H1 (cell line): ENCODE measurements around the gene RELN.

Experiments used
- CTCF ChIP-seq, 3 experiments: IDR thresholded peaks; 1 replicate in 2 of 3; 2 replicates in 1 of 3; pipeline versions ENCODE4 v1.5.1 to v1.6.1; 2011; ENCODE audit warnings: low read length in 3 of 3, mild to moderate bottlenecking in 3 of 3, inconsistent platforms in 2 of 3, low read depth in 1 of 3, moderate library complexity in 1 of 3; ENCODE audit not compliant: insufficient read depth in 1 of 3; ENCODE audit errors: control extremely low read depth in 1 of 3
- GABPA ChIP-seq: IDR thresholded peaks from 2 replicates; pipeline ENCODE4 v1.6.1; 2011; ENCODE audit warnings: mild to moderate bottlenecking, low read length, moderate library complexity, borderline replicate concordance; ENCODE audit not compliant: insufficient read depth
- SUZ12 ChIP-seq: fragments of 200-600 bp; sonication (generic); IDR thresholded peaks from 2 replicates; pipeline ENCODE4 v1.6.1; 2012; ENCODE audit warnings: mild to moderate bottlenecking, inconsistent platforms, low read length, moderate library complexity, mixed read lengths
- TEAD4 ChIP-seq: IDR thresholded peaks from 2 replicates; pipeline ENCODE4 v1.6.1; 2012; ENCODE audit warnings: low read depth, low read length, inconsistent platforms, mixed read lengths
- TF ChIP-seq, protein P1 (sequence below): fragments of 300-600 bp; sonication (generic); IDR thresholded peaks from 2 replicates; pipeline ENCODE4 v1.7.1; 2012; ENCODE audit warnings: low read length, moderate library complexity, mild to moderate bottlenecking, inconsistent platforms; ENCODE audit not compliant: insufficient replicate concordance

DNA sequence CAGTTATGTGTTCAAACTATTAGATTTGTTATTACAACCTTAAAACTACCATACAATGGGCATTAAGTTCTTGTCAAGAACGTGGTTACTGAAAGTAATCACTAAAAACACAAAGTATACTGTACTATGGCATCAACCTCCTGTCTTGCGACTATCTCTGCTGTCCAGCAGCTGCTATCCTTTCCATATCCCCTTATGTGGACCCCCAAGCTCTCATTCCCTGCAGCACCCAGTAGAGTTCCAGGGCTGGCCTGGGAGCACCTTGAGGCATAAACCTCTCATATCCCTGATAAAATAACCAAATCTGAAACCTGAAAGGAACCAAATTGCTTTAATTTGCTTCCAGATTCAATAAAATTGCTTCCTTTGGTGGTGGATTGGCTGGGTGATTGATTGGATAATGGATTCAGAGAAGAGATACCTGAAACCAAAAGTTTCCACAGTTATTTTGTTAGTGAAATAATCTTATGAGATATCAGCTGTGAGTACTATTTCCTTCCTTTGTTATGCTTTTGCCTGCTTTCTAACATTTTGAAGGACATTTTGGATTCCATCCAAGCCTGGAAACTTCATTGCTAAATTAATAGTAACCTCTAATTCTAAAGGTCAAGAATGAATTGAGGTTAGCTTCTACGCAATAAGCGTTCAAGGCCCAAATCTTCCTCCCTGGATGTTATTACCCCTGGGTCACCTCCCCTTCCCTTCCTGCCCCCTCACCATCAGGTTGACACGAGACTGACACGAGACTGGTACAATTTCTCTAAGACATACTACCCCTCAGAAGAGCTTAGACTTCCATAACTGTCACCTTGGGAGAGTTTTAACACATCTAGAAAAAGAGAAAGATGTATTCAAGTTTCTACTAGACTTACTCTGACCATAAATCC, 48.8 kb downstream of the RELN start:
- no peak for TF ChIP-seq CTCF (IDR thresholded peaks at IDR 0.05; ENCODE audit: control extremely low read depth in 1 of 3, insufficient read depth in 1 of 3, low read depth in 1 of 3, low read length in 3 of 3)
- TF ChIP-seq GABPA = no peak
- TF ChIP-seq TEAD4 = no peak
- TF ChIP-seq, protein P1, sequence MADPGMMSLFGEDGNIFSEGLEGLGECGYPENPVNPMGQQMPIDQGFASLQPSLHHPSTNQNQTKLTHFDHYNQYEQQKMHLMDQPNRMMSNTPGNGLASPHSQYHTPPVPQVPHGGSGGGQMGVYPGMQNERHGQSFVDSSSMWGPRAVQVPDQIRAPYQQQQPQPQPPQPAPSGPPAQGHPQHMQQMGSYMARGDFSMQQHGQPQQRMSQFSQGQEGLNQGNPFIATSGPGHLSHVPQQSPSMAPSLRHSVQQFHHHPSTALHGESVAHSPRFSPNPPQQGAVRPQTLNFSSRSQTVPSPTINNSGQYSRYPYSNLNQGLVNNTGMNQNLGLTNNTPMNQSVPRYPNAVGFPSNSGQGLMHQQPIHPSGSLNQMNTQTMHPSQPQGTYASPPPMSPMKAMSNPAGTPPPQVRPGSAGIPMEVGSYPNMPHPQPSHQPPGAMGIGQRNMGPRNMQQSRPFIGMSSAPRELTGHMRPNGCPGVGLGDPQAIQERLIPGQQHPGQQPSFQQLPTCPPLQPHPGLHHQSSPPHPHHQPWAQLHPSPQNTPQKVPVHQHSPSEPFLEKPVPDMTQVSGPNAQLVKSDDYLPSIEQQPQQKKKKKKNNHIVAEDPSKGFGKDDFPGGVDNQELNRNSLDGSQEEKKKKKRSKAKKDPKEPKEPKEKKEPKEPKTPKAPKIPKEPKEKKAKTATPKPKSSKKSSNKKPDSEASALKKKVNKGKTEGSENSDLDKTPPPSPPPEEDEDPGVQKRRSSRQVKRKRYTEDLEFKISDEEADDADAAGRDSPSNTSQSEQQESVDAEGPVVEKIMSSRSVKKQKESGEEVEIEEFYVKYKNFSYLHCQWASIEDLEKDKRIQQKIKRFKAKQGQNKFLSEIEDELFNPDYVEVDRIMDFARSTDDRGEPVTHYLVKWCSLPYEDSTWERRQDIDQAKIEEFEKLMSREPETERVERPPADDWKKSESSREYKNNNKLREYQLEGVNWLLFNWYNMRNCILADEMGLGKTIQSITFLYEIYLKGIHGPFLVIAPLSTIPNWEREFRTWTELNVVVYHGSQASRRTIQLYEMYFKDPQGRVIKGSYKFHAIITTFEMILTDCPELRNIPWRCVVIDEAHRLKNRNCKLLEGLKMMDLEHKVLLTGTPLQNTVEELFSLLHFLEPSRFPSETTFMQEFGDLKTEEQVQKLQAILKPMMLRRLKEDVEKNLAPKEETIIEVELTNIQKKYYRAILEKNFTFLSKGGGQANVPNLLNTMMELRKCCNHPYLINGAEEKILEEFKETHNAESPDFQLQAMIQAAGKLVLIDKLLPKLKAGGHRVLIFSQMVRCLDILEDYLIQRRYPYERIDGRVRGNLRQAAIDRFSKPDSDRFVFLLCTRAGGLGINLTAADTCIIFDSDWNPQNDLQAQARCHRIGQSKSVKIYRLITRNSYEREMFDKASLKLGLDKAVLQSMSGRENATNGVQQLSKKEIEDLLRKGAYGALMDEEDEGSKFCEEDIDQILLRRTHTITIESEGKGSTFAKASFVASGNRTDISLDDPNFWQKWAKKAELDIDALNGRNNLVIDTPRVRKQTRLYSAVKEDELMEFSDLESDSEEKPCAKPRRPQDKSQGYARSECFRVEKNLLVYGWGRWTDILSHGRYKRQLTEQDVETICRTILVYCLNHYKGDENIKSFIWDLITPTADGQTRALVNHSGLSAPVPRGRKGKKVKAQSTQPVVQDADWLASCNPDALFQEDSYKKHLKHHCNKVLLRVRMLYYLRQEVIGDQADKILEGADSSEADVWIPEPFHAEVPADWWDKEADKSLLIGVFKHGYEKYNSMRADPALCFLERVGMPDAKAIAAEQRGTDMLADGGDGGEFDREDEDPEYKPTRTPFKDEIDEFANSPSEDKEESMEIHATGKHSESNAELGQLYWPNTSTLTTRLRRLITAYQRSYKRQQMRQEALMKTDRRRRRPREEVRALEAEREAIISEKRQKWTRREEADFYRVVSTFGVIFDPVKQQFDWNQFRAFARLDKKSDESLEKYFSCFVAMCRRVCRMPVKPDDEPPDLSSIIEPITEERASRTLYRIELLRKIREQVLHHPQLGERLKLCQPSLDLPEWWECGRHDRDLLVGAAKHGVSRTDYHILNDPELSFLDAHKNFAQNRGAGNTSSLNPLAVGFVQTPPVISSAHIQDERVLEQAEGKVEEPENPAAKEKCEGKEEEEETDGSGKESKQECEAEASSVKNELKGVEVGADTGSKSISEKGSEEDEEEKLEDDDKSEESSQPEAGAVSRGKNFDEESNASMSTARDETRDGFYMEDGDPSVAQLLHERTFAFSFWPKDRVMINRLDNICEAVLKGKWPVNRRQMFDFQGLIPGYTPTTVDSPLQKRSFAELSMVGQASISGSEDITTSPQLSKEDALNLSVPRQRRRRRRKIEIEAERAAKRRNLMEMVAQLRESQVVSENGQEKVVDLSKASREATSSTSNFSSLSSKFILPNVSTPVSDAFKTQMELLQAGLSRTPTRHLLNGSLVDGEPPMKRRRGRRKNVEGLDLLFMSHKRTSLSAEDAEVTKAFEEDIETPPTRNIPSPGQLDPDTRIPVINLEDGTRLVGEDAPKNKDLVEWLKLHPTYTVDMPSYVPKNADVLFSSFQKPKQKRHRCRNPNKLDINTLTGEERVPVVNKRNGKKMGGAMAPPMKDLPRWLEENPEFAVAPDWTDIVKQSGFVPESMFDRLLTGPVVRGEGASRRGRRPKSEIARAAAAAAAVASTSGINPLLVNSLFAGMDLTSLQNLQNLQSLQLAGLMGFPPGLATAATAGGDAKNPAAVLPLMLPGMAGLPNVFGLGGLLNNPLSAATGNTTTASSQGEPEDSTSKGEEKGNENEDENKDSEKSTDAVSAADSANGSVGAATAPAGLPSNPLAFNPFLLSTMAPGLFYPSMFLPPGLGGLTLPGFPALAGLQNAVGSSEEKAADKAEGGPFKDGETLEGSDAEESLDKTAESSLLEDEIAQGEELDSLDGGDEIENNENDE = no peak
- TF ChIP-seq SUZ12 = no peak
